Mesendoderm (in vitro differentiated cells): ENCODE measurements around the gene CXXC5.
A peak's percentile ranks its signal among the peaks of the same experiment; 100 is the strongest.

Experiments
- DNase-seq: peaks from one replicate; pipeline ENCODE4 v3.0.0; 2013
- H2AK5ac ChIP-seq: 2 replicates; pipeline ENCODE4 v1.6.1; 2013; ENCODE audit warnings: low read length, inconsistent platforms
- H2BK120ac ChIP-seq: 2 replicates; pipeline ENCODE4 v1.6.1; 2013; ENCODE audit warnings: low read depth, mild to moderate bottlenecking, low read length, moderate library complexity, mixed read lengths
- H2BK15ac ChIP-seq: replicated peaks from 2 replicates; pipeline ENCODE4 v1.6.1; 2013; ENCODE audit warnings: low read depth, mild to moderate bottlenecking, moderate library complexity
- H2BK5ac ChIP-seq: 2 replicates; pipeline ENCODE4 v1.6.1; 2013; ENCODE audit warnings: low read length, inconsistent platforms
- H3K18ac ChIP-seq: 2 replicates; pipeline ENCODE4 v1.6.1; 2013; ENCODE audit warnings: mild to moderate bottlenecking, low read length, mixed read lengths
- H3K23ac ChIP-seq: one replicate; pipeline ENCODE4 v1.6.1; 2013; ENCODE audit warnings: low read length
- H3K27ac ChIP-seq: 2 replicates; pipeline ENCODE4 v1.5.1; 2013; ENCODE audit warnings: low read depth, mild to moderate bottlenecking, inconsistent platforms, low read length, moderate library complexity
- H3K27me3 ChIP-seq: 2 replicates; pipeline ENCODE4 v1.6.1; 2013; ENCODE audit warnings: low read length, control low read depth, mild to moderate bottlenecking, inconsistent platforms; ENCODE audit not compliant: insufficient read depth, poor library complexity
- H3K36me3 ChIP-seq: 2 replicates; pipeline ENCODE4 v1.6.1; 2013; ENCODE audit warnings: low read length, inconsistent platforms; ENCODE audit not compliant: control insufficient read depth, insufficient read depth
- H3K4ac ChIP-seq: one replicate; pipeline ENCODE4 v1.6.1; 2013; ENCODE audit warnings: low read depth, mild to moderate bottlenecking, low read length, moderate library complexity
- H3K4me1 ChIP-seq: 2 replicates; pipeline ENCODE4 v1.6.1; 2013; ENCODE audit warnings: low read depth, low read length, inconsistent platforms; ENCODE audit not compliant: control insufficient read depth
- H3K4me2 ChIP-seq: 2 replicates; pipeline ENCODE4 v1.6.1; 2013; ENCODE audit warnings: low read length
- H3K4me3 ChIP-seq: 2 replicates; pipeline ENCODE4 v1.5.1; 2013; ENCODE audit warnings: mild to moderate bottlenecking, low read length
- H3K56ac ChIP-seq: one replicate; pipeline ENCODE4 v1.6.1; 2013; ENCODE audit warnings: low read length
- H3K79me1 ChIP-seq: 2 replicates; pipeline ENCODE4 v1.6.1; 2013; ENCODE audit warnings: low read length, inconsistent platforms
- H3K79me2 ChIP-seq: 2 replicates; pipeline ENCODE4 v1.6.1; 2013; ENCODE audit warnings: mild to moderate bottlenecking, low read length; ENCODE audit not compliant: control insufficient read depth, insufficient read depth
- H3K9ac ChIP-seq: 2 replicates; pipeline ENCODE4 v1.6.1; 2013; ENCODE audit warnings: low read length, inconsistent platforms
- H4K5ac ChIP-seq: one replicate; pipeline ENCODE4 v1.6.1; 2013; ENCODE audit warnings: low read length
- H4K8ac ChIP-seq: one replicate; pipeline ENCODE4 v1.6.1; 2013; ENCODE audit warnings: low read depth, mild to moderate bottlenecking, control low read depth, low read length, moderate library complexity
- WGBS: extraction: QIAGEN DNeasy Blood & Tissue Kit; methylation state at CpG from one replicate; pipeline ENCODE4 v1.1.7; 2013; ENCODE audit warnings: low lambda C conversion rate, missing lambda C conversion rate; ENCODE audit not compliant: insufficient coverage; ENCODE audit errors: extremely low coverage; 5-methylcytosine and 5-hydroxymethylcytosine counted together

CXXC5 gene

GRCh38 chr5:139704748-139705147 lies 56.6 kb downstream of the CXXC5 start:
- peak overlapping the region; percentile 53 for H2AK5ac ChIP-seq
- H3K4ac ChIP-seq, result no peak overlapping the region
- no peak overlapping the region for H3K4me3 ChIP-seq
- H4K8ac ChIP-seq, result no peak overlapping the region
- no peak overlapping the region for H3K9ac ChIP-seq
- H3K18ac ChIP-seq, result no peak overlapping the region
- H3K27ac ChIP-seq, result no peak overlapping the region
- no peaks in the 10 kb centered on the region for H3K79me2 ChIP-seq
- no peak overlapping the region for H4K5ac ChIP-seq
- H2BK15ac ChIP-seq, result no peak overlapping the region
- no peak overlapping the region for H2BK5ac ChIP-seq
- H3K4me1 ChIP-seq, result peaks cover 26% of the 10 kb centered on the region
- no peaks in the 10 kb centered on the region for H3K79me1 ChIP-seq
- no peak overlapping the region for H3K56ac ChIP-seq
- H3K4me2 ChIP-seq, result no peak overlapping the region
- no CpG with 5 or more reads among the region's 4 CpGs for WGBS
- no peak for DNase-seq
- H2BK120ac ChIP-seq, result no peak overlapping the region
- no peaks in the 10 kb centered on the region for H3K36me3 ChIP-seq
- no peaks in the 10 kb centered on the region for H3K27me3 ChIP-seq
- H3K23ac ChIP-seq, result no peak overlapping the region

- Histone ChIP-seq H3K4me1 (peaks cover 26% of the 10 kb centered on the region), H2AK5ac (peak overlapping the region; percentile 81), H3K36me3 (no peaks in the 10 kb centered on the region), H3K27ac (no peak overlapping the region), H4K8ac (no peak overlapping the region), H3K56ac (peak overlapping the region; percentile 83), H3K79me2 (no peaks in the 10 kb centered on the region), H2BK15ac (no peak overlapping the region), H3K4me2 (no peak overlapping the region), H3K23ac (no peak overlapping the region), H3K18ac (no peak overlapping the region), H3K27me3 (no peaks in the 10 kb centered on the region), H4K5ac (no peak overlapping the region), H2BK5ac (no peak overlapping the region), H3K4ac (no peak overlapping the region), H3K79me1 (no peaks in the 10 kb centered on the region), H3K9ac (no peak overlapping the region), H2BK120ac (no peak overlapping the region), H3K4me3 (no peak overlapping the region)
- WGBS, result no CpG with 5 or more reads among the region's 3 CpGs
- no peak for DNase-seq
These were observed 57.0 kb downstream of the CXXC5 start for GRCh38 chr5:139705191-139705590.

GRCh38 chr5:139705655-139706587 lies 57.8 kb downstream of the CXXC5 start:
- Histone ChIP-seq H4K8ac (no peak overlapping the region), H3K4ac (no peak overlapping the region), H3K27me3 (no peaks in the 10 kb centered on the region), H4K5ac (no peak overlapping the region), H3K56ac (peak overlapping the region; percentile 83), H3K36me3 (no peaks in the 10 kb centered on the region), H2BK5ac (peak overlapping the region; percentile 69), H3K9ac (peak overlapping the region; percentile 33), H3K79me2 (no peaks in the 10 kb centered on the region), H3K4me1 (peaks cover 24% of the 10 kb centered on the region), H3K4me3 (no peak overlapping the region), H3K23ac (peak overlapping the region; percentile 72), H2BK120ac (peak overlapping the region; percentile 30), H3K27ac (peak overlapping the region; percentile 5), H3K79me1 (no peaks in the 10 kb centered on the region), H2BK15ac (no peak overlapping the region), H3K18ac (peak overlapping the region; percentile 15), H3K4me2 (no peak overlapping the region), H2AK5ac (peak overlapping the region; percentile 81)
- no peak for DNase-seq
- no CpG with 5 or more reads among the region's 10 CpGs for WGBS

- Histone ChIP-seq H3K4me3 (no peak overlapping the region), H2BK15ac (no peak overlapping the region), H3K79me1 (no peaks in the 10 kb centered on the region), H3K27me3 (no peaks in the 10 kb centered on the region), H3K36me3 (no peaks in the 10 kb centered on the region), H3K4me1 (peaks cover 25% of the 10 kb centered on the region), H3K4me2 (no peak overlapping the region), H2AK5ac (peak overlapping the region; percentile 50), H2BK5ac (peak overlapping the region; percentile 26), H3K9ac (peak overlapping the region; percentile 50), H3K4ac (no peak overlapping the region), H4K5ac (no peak overlapping the region), H2BK120ac (no peak overlapping the region), H3K18ac (peak overlapping the region; percentile 33), H3K27ac (peak overlapping the region; percentile 97), H3K23ac (no peak overlapping the region), H3K79me2 (no peaks in the 10 kb centered on the region), H3K56ac (peak overlapping the region; percentile 79), H4K8ac (no peak overlapping the region)
- WGBS, result no CpG with 5 or more reads among the region's 5 CpGs
- DNase-seq, result peak; percentile 87
These were observed 59.4 kb downstream of the CXXC5 start for GRCh38 chr5:139707445-139708003.

GRCh38 chr5:139708434-139708861 lies 60.3 kb downstream of the CXXC5 start:
- H3K27me3 ChIP-seq, result no peaks in the 10 kb centered on the region
- no peak overlapping the region for H4K8ac ChIP-seq
- WGBS, result no CpG with 5 or more reads among the region's 4 CpGs
- peak overlapping the region; percentile 48 for H3K23ac ChIP-seq
- H3K4me2 ChIP-seq, result peak overlapping the region; percentile 19
- peak overlapping the region; percentile 97 for H3K27ac ChIP-seq
- no peaks in the 10 kb centered on the region for H3K79me2 ChIP-seq
- peak overlapping the region; percentile 82 for H2AK5ac ChIP-seq
- no peak overlapping the region for H2BK15ac ChIP-seq
- H2BK5ac ChIP-seq, result peak overlapping the region; percentile 84
- H3K4me1 ChIP-seq, result peaks cover 27% of the 10 kb centered on the region
- no peaks in the 10 kb centered on the region for H3K36me3 ChIP-seq
- H3K79me1 ChIP-seq, result no peaks in the 10 kb centered on the region
- peak overlapping the region; percentile 79 for H3K56ac ChIP-seq
- peak overlapping the region; percentile 53 for H3K9ac ChIP-seq
- DNase-seq, result no peak
- no peak overlapping the region for H3K4me3 ChIP-seq
- peak overlapping the region; percentile 59 for H4K5ac ChIP-seq
- H3K4ac ChIP-seq, result peak overlapping the region; percentile 95
- H2BK120ac ChIP-seq, result peak overlapping the region; percentile 18
- H3K18ac ChIP-seq, result peak overlapping the region; percentile 33
